ENCODE measurements around the gene THAP11. TPM values are rescaled to one million over a fixed set of nuclear protein-coding genes. Genes with fewer than 3 reads are reported as not detected.

Gene THAP11
- total RNA-seq, 1 experiment from 2014 or later = 67.0 TPM

- peak; percentile 26 for DNase-seq
- peaks cover 62% of the 10 kb centered on the region for H3K36me3 ChIP-seq (replicated peaks; ENCODE audit: control insufficient read depth, insufficient read depth, low read length)
- no peaks in the 10 kb centered on the region for H3K27me3 ChIP-seq (ENCODE audit: control insufficient read depth, insufficient read depth, low read length)
- no peak overlapping the region for H3K4me3 ChIP-seq (ENCODE audit: insufficient read depth, low read depth, low read length)
Observed at GRCh38 chr16:67879462-67879861, 37.3 kb downstream of the THAP11 start.

- peak; percentile 25 for DNase-seq
- no peak overlapping the region for H3K4me3 ChIP-seq (ENCODE audit: insufficient read depth, low read depth, low read length)
- no peaks in the 10 kb centered on the region for H3K27me3 ChIP-seq (ENCODE audit: control insufficient read depth, insufficient read depth, low read length)
- peaks cover 62% of the 10 kb centered on the region for H3K36me3 ChIP-seq (replicated peaks; ENCODE audit: control insufficient read depth, insufficient read depth, low read length)
Observed at GRCh38 chr16:67879936-67880335, 37.8 kb downstream of the THAP11 start.

- DNase-seq = peak; percentile 33
- H3K36me3 ChIP-seq (replicated peaks; ENCODE audit: control insufficient read depth, insufficient read depth, low read length) = peaks cover 62% of the 10 kb centered on the region
- H3K4me3 ChIP-seq (ENCODE audit: insufficient read depth, low read depth, low read length) = no peak overlapping the region
- no peaks in the 10 kb centered on the region for H3K27me3 ChIP-seq (ENCODE audit: control insufficient read depth, insufficient read depth, low read length)
Observed at GRCh38 chr16:67880584-67880983, 38.5 kb downstream of the THAP11 start.

GRCh38 chr16:67881621-67882161, 39.6 kb downstream of the THAP11 start:
- peaks cover 56% of the 10 kb centered on the region for H3K36me3 ChIP-seq (replicated peaks; ENCODE audit: control insufficient read depth, insufficient read depth, low read length)
- no peaks in the 10 kb centered on the region for H3K27me3 ChIP-seq (ENCODE audit: control insufficient read depth, insufficient read depth, low read length)

DNA sequence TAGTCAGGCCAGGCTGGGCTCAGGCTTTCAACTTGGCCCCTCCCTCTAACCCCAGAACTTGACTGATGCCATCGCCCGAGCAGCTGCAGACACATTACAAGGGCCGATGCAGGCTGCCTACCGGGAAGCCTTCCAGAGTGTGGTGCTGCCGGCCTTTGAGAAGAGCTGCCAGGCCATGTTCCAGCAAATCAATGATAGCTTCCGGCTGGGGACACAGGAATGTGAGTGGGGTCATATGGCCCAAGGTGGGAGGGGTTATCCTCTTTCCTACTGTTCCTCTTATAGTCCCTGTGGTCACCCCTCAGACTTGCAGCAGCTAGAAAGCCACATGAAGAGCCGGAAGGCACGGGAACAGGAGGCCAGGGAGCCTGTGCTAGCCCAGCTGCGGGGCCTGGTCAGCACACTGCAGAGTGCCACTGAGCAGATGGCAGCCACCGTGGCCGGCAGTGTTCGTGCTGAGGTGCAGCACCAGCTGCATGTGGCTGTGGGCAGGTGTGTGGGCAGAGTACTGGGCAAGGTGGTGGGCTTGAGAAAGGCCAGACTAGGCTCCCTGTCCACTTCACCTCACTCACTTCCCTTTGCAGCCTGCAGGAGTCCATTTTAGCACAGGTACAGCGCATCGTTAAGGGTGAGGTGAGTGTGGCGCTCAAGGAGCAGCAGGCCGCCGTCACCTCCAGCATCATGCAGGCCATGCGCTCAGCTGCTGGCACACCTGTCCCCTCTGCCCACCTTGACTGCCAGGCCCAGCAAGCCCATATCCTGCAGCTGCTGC, 40.4 kb downstream of the THAP11 start:
- peak; percentile 30 for DNase-seq
- no peak overlapping the region for H3K4me3 ChIP-seq (ENCODE audit: insufficient read depth, low read depth, low read length)
- peaks cover 49% of the 10 kb centered on the region for H3K36me3 ChIP-seq (replicated peaks; ENCODE audit: control insufficient read depth, insufficient read depth, low read length)
- H3K27me3 ChIP-seq (ENCODE audit: control insufficient read depth, insufficient read depth, low read length) = no peaks in the 10 kb centered on the region

More at GRCh38 chr16:67881621-67882161, 39.6 kb downstream of the THAP11 start:
- DNase-seq = peak; percentile 26
- no peak overlapping the region for H3K4me3 ChIP-seq (ENCODE audit: insufficient read depth, low read depth, low read length)

DNA sequence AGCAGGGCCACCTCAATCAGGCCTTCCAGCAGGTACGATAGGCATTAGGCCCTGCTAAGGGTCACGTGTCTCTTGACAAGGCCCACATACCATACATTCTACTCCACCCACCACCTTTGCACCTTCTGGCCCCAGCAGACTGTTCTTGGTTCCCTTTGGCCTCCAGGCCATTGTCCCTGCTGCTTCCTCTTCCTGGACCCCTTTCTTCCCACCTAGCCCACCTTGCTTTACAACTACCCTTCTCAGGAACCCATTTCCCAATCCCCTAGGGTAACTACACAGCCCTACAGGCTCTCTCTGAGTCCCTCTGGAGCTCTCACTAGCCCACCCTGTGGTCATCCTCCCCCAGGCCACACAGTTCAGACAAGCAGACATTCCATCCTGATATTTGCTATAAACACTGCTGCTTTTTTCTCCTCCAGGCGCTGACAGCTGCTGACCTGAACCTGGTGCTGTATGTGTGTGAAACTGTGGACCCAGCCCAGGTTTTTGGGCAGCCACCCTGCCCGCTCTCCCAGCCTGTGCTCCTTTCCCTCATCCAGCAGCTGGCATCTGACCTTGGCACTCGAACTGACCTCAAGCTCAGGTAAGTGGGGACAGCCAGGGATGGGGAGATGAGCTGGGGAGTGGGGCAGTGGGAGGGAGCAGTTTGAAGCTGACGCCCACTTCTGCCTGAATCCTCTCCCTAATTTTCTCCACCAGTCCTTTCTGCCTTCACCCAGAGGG, 41.2 kb downstream of the THAP11 start:
- Histone ChIP-seq H3K36me3 (replicated peaks; ENCODE audit: control insufficient read depth, insufficient read depth, low read length) (peaks cover 43% of the 10 kb centered on the region), H3K27me3 (ENCODE audit: control insufficient read depth, insufficient read depth, low read length) (no peaks in the 10 kb centered on the region), H3K4me3 (ENCODE audit: insufficient read depth, low read depth, low read length) (no peak overlapping the region)
- DNase-seq = peak; percentile 32

- H3K36me3 ChIP-seq (replicated peaks; ENCODE audit: control insufficient read depth, insufficient read depth, low read length) = peaks cover 39% of the 10 kb centered on the region
- no peaks in the 10 kb centered on the region for H3K27me3 ChIP-seq (ENCODE audit: control insufficient read depth, insufficient read depth, low read length)
- H3K4me3 ChIP-seq (ENCODE audit: insufficient read depth, low read depth, low read length) = no peak overlapping the region
- peak; percentile 97 for DNase-seq
Observed at GRCh38 chr16:67883872-67884261, 41.7 kb downstream of the THAP11 start.

DNA sequence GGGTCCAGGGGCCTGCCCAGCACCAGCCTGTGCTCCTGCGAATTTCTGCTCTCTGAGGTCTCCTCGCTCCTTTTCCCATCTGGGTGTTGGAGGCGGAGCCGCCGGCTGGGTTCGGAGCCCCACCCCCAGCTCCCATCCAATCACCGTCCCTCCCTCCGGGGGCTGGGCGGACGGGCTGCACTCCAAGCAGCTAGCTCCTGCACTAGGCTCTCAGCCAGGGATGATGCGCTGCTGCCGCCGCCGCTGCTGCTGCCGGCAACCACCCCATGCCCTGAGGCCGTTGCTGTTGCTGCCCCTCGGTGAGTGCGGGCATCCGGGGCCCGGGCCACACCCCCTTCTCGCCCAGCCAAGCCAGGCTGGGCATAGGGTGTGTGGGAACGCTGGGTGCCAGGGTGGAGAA, 42.6 kb downstream of the THAP11 start, which contains the start of gene NRN1L:
NRN1L (plus strand) TSS at position 202 of the 400 bp plus-strand sequence; CDS start at position 221, 19 bp downstream.
- Histone ChIP-seq H3K4me3 (ENCODE audit: insufficient read depth, low read depth, low read length) (peak within 1 kb of the TSS; percentile 12; the same call in 1 of the 2 replicates), H3K36me3 (replicated peaks; ENCODE audit: control insufficient read depth, insufficient read depth, low read length) (peaks cover 32% of the 10 kb centered on the region), H3K27me3 (ENCODE audit: control insufficient read depth, insufficient read depth, low read length) (no peaks in the 10 kb centered on the region)
- DNase-seq = peak; percentile 99

DNA sequence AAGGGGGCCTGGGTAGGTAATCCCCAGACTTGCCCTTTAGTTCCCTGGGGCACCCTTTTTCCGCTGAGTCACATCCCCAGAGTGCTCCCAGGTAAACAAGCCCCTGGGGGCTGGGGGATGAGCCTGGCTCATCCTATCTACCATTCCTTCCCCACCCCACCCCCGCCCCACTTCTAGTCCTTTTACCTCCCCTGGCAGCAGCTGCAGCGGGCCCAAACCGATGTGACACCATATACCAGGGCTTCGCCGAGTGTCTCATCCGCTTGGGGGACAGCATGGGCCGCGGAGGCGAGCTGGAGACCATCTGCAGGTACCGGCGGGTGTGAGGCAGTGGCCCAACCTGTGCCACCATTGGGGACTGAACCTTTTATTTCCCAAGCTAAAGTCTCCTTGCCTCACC, 43.4 kb downstream of the THAP11 start:
- H3K4me3 ChIP-seq (ENCODE audit: insufficient read depth, low read depth, low read length) = no peak overlapping the region
- peaks cover 26% of the 10 kb centered on the region for H3K36me3 ChIP-seq (replicated peaks; ENCODE audit: control insufficient read depth, insufficient read depth, low read length)
- DNase-seq = peak; percentile 77

DNA sequence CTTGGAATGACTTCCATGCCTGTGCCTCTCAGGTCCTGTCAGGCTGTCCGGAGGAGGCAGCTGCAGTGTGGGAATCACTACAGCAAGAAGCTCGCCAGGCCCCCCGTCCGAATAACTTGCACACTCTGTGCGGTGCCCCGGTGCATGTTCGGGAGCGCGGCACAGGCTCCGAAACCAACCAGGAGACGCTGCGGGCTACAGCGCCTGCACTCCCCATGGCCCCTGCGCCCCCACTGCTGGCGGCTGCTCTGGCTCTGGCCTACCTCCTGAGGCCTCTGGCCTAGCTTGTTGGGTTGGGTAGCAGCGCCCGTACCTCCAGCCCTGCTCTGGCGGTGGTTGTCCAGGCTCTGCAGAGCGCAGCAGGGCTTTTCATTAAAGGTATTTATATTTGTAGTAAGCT, 43.9 kb downstream of the THAP11 start:
- Histone ChIP-seq H3K36me3 (replicated peaks; ENCODE audit: control insufficient read depth, insufficient read depth, low read length) (peaks cover 23% of the 10 kb centered on the region), H3K4me3 (ENCODE audit: insufficient read depth, low read depth, low read length) (no peak overlapping the region)

More for the DNA sequence above, 43.4 kb downstream of the THAP11 start:
- no peaks in the 10 kb centered on the region for H3K27me3 ChIP-seq (ENCODE audit: control insufficient read depth, insufficient read depth, low read length)

GRCh38 chr16:67886387-67886786, 44.3 kb downstream of the THAP11 start:
- DNase-seq = peak; percentile 64

More for the DNA sequence above, 43.9 kb downstream of the THAP11 start:
- DNase-seq = peak; percentile 53
- H3K27me3 ChIP-seq (ENCODE audit: control insufficient read depth, insufficient read depth, low read length) = no peaks in the 10 kb centered on the region

GRCh38 chr16:67888331-67888730, 46.2 kb downstream of the THAP11 start:
- no peak for DNase-seq

More at GRCh38 chr16:67886387-67886786, 44.3 kb downstream of the THAP11 start:
- H3K27me3 ChIP-seq (ENCODE audit: control insufficient read depth, insufficient read depth, low read length) = no peaks in the 10 kb centered on the region
- H3K4me3 ChIP-seq (ENCODE audit: insufficient read depth, low read depth, low read length) = no peak overlapping the region
- peaks cover 19% of the 10 kb centered on the region for H3K36me3 ChIP-seq (replicated peaks; ENCODE audit: control insufficient read depth, insufficient read depth, low read length)

GRCh38 chr16:67892375-67892774, 50.3 kb downstream of the THAP11 start:
- Histone ChIP-seq H3K4me3 (ENCODE audit: insufficient read depth, low read depth, low read length) (peak overlapping the region; percentile 27), H3K27me3 (ENCODE audit: control insufficient read depth, insufficient read depth, low read length) (no peaks in the 10 kb centered on the region), H3K36me3 (replicated peaks; ENCODE audit: control insufficient read depth, insufficient read depth, low read length) (no peaks in the 10 kb centered on the region)
- no peak for DNase-seq

More at GRCh38 chr16:67888331-67888730, 46.2 kb downstream of the THAP11 start:
- H3K4me3 ChIP-seq (ENCODE audit: insufficient read depth, low read depth, low read length) = no peak overlapping the region
- H3K36me3 ChIP-seq (replicated peaks; ENCODE audit: control insufficient read depth, insufficient read depth, low read length) = peaks cover 2% of the 10 kb centered on the region; the same call in 1 of the 2 replicates
- H3K27me3 ChIP-seq (ENCODE audit: control insufficient read depth, insufficient read depth, low read length) = no peaks in the 10 kb centered on the region

GRCh38 chr16:67892899-67893742, 51.0 kb downstream of the THAP11 start, which contains the start of gene PSKH1:
TSS of gene PSKH1 (plus strand) at chr16:67893254. CDS start at chr16:67908750, 15,496 bp downstream.
- DNase-seq = peak; percentile 100
- H3K36me3 ChIP-seq (replicated peaks; ENCODE audit: control insufficient read depth, insufficient read depth, low read length) = no peaks in the 10 kb centered on the region
- H3K4me3 ChIP-seq (ENCODE audit: insufficient read depth, low read depth, low read length) = peak within 1 kb of the TSS; percentile 99
- H3K27me3 ChIP-seq (ENCODE audit: control insufficient read depth, insufficient read depth, low read length) = no peaks in the 10 kb centered on the region
